ENCODE data around the gene IFNL3. TPM values are rescaled to one million over a fixed set of nuclear protein-coding genes. Genes with fewer than 3 reads are reported as not detected.

Gene IFNL3
- total RNA-seq, 1 donor from 2014 or later = not detected

DNA sequence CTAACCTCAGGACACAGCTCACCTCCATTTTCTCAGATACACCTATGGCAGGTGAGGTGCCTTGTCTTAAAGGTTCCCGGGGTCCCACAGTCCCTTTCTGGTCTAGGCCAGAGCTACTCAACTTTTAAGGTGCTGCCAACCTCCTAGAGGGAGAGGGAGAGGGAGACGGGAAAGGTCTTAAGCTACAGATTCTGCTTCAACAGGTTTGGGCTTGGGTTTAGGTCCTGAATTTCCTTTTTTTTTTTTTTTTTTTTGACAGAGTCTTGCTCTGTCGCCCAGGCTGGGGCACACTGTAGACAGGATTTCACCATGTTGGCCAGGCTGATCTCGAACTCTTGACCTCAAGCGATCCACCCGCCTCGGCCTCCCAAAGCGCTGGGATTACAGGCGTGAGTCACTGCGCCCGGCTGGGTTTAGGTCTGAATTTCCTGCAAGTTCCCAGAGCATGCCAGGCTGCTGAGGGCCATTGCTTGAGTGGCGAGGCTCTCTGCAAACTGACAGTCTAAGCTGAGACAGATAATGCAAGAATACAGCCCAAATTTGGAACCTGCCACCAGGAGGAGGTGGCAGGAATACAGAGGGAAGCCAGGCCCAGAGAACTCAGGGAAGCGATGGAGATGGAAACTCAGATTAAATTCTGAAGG, 33.0 kb downstream of the IFNL3 start:
- H3K9me3 Mint-ChIP-seq = no peaks in the 10 kb centered on the region
- no peak overlapping the region for H3K4me3 ChIP-seq
- TF ChIP-seq EZH2 (IDR thresholded peaks at IDR 0.05) (no peak), EZH2phosphoT487 (IDR thresholded peaks at IDR 0.05) (no peak)
- TF ChIP-seq, protein P1, sequence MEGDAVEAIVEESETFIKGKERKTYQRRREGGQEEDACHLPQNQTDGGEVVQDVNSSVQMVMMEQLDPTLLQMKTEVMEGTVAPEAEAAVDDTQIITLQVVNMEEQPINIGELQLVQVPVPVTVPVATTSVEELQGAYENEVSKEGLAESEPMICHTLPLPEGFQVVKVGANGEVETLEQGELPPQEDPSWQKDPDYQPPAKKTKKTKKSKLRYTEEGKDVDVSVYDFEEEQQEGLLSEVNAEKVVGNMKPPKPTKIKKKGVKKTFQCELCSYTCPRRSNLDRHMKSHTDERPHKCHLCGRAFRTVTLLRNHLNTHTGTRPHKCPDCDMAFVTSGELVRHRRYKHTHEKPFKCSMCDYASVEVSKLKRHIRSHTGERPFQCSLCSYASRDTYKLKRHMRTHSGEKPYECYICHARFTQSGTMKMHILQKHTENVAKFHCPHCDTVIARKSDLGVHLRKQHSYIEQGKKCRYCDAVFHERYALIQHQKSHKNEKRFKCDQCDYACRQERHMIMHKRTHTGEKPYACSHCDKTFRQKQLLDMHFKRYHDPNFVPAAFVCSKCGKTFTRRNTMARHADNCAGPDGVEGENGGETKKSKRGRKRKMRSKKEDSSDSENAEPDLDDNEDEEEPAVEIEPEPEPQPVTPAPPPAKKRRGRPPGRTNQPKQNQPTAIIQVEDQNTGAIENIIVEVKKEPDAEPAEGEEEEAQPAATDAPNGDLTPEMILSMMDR (IDR thresholded peaks at IDR 0.05) = no peak

GRCh38 chr19:39209196-39209595, 35.6 kb downstream of the IFNL3 start:
- DNase-seq (ENCODE audit: low spot score) = no peak
- no peak overlapping the region for H3K27ac Mint-ChIP-seq
- H3K9me3 Mint-ChIP-seq = no peaks in the 10 kb centered on the region
- H3K27me3 ChIP-seq = peaks cover 7% of the 10 kb centered on the region
- no peaks in the 10 kb centered on the region for H3K36me3 Mint-ChIP-seq
- TF ChIP-seq EZH2phosphoT487 (IDR thresholded peaks at IDR 0.05) = no peak
- no peak for TF ChIP-seq EZH2 (IDR thresholded peaks at IDR 0.05)
- TF ChIP-seq, protein P1 (IDR thresholded peaks at IDR 0.05) = no peak
- H2AFZ ChIP-seq (replicated peaks) = no peak overlapping the region
- H3K4me1 ChIP-seq = no peaks in the 10 kb centered on the region
- H3K36me3 ChIP-seq = no peaks in the 10 kb centered on the region
- H3K4me3 Mint-ChIP-seq = peak overlapping the region; percentile 2
- H3K4me1 Mint-ChIP-seq = no peaks in the 10 kb centered on the region
- H3K9me3 ChIP-seq (ENCODE audit: low read depth) = no peaks in the 10 kb centered on the region
- H3K9ac ChIP-seq = no peak overlapping the region
- H3K4me2 ChIP-seq = no peak overlapping the region
- no peaks in the 10 kb centered on the region for H4K20me1 ChIP-seq (ENCODE audit: low read depth)
- H3K27ac ChIP-seq = no peak overlapping the region
- peaks cover 14% of the 10 kb centered on the region for H3K27me3 Mint-ChIP-seq (ENCODE audit: insufficient read depth, low read depth)
- H3K4me3 ChIP-seq = no peak overlapping the region
- no peaks in the 10 kb centered on the region for H3F3A ChIP-seq (ENCODE audit: low read depth)
- H3K79me2 ChIP-seq (ENCODE audit: low read depth) = no peaks in the 10 kb centered on the region

More for the DNA sequence above, 33.0 kb downstream of the IFNL3 start:
- H3K79me2 ChIP-seq (ENCODE audit: low read depth) = no peaks in the 10 kb centered on the region
- no peak overlapping the region for H3K27ac Mint-ChIP-seq
- no peaks in the 10 kb centered on the region for H3F3A ChIP-seq (ENCODE audit: low read depth)
- no peak overlapping the region for H3K9ac ChIP-seq
- no peak for DNase-seq (ENCODE audit: low spot score)
- no peaks in the 10 kb centered on the region for H3K36me3 Mint-ChIP-seq
- no peaks in the 10 kb centered on the region for H4K20me1 ChIP-seq (ENCODE audit: low read depth)
- H3K27ac ChIP-seq = no peak overlapping the region
- no peaks in the 10 kb centered on the region for H3K9me3 ChIP-seq (ENCODE audit: low read depth)
- H3K4me1 ChIP-seq = no peaks in the 10 kb centered on the region
- no peak overlapping the region for H3K4me2 ChIP-seq
- peaks cover 10% of the 10 kb centered on the region for H3K27me3 Mint-ChIP-seq (ENCODE audit: insufficient read depth, low read depth)
- H3K4me1 Mint-ChIP-seq = no peaks in the 10 kb centered on the region
- no peak overlapping the region for H2AFZ ChIP-seq (replicated peaks)
- H3K36me3 ChIP-seq = no peaks in the 10 kb centered on the region
- no peaks in the 10 kb centered on the region for H3K27me3 ChIP-seq
- H3K4me3 Mint-ChIP-seq = no peak overlapping the region

DNA sequence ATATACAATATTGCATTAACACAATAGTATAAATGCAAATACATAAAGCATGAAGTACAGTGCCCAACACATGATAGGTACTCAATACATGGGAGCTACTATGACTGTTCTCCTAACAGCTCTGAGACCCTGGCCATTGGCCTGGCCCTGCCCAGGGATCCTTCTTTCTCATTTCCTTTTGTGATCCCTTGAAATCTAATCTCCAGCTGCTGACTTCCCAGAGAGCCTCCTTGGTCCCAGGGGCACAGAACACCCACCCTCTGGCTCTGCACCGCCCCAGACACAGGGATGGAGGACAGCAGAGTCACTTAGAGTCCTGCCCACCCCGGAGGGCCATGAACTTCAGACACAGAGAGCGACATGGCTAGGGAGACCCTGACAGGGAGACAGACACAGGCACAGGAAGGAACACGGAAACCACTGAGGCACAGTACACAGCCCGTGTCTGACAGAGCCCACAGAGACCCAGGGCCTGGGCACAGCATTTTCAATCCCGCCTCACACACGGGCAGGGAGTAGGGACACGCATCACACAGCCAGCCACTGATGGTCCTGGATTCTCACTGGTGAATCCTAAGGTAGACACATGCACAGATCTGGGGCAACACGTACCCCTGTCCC, 36.5 kb downstream of the IFNL3 start:
- Mint-ChIP-seq H3K27me3 (ENCODE audit: insufficient read depth, low read depth) (peaks cover 13% of the 10 kb centered on the region), H3K36me3 (no peaks in the 10 kb centered on the region), H3K4me3 (peak overlapping the region; percentile 41), H3K27ac (no peak overlapping the region), H3K9me3 (no peaks in the 10 kb centered on the region), H3K4me1 (no peaks in the 10 kb centered on the region)
- TF ChIP-seq EZH2phosphoT487 (IDR thresholded peaks at IDR 0.05) (no peak), EZH2 (IDR thresholded peaks at IDR 0.05) (no peak)
- TF ChIP-seq, protein P1 (IDR thresholded peaks at IDR 0.05) = no peak
- no peak overlapping the region for H2AFZ ChIP-seq (replicated peaks)
- H3K36me3 ChIP-seq = no peaks in the 10 kb centered on the region
- no peaks in the 10 kb centered on the region for H3K9me3 ChIP-seq (ENCODE audit: low read depth)
- no peak overlapping the region for H3K27ac ChIP-seq
- H3K4me2 ChIP-seq = no peak overlapping the region
- H3K4me1 ChIP-seq = no peaks in the 10 kb centered on the region
- H3K27me3 ChIP-seq = peaks cover 16% of the 10 kb centered on the region
- no peak overlapping the region for H3K9ac ChIP-seq
- H4K20me1 ChIP-seq (ENCODE audit: low read depth) = no peaks in the 10 kb centered on the region
- H3K4me3 ChIP-seq = no peak overlapping the region
- no peaks in the 10 kb centered on the region for H3K79me2 ChIP-seq (ENCODE audit: low read depth)
- DNase-seq (ENCODE audit: low spot score) = no peak
- H3F3A ChIP-seq (ENCODE audit: low read depth) = no peaks in the 10 kb centered on the region
